Muscle layer of duodenum (tissue), 2 donors: ENCODE results near the gene RPS19BP1.

Source experiments
- H3K27ac ChIP-seq: one replicate; pipeline ENCODE4 v1.7.0; 2013; ENCODE audit warnings: mild to moderate bottlenecking, low read length
- H3K27me3 ChIP-seq: one replicate; pipeline ENCODE4 v1.7.0; 2013; ENCODE audit warnings: low read depth, mild to moderate bottlenecking, control low read depth, low read length
- H3K36me3 ChIP-seq, 2 donors: one replicate each; pipeline ENCODE4 v1.7.0; 2013; ENCODE audit warnings: low read length in 2 of 2, control low read depth in 1 of 2, mild to moderate bottlenecking in 1 of 2; ENCODE audit not compliant: insufficient read depth in 2 of 2, control insufficient read depth in 1 of 2
- H3K4me1 ChIP-seq, 2 donors: one replicate each; pipeline ENCODE4 v1.7.0; 2013; ENCODE audit warnings: low read length in 2 of 2, mild to moderate bottlenecking in 2 of 2, control low read depth in 1 of 2, moderate library complexity in 1 of 2; ENCODE audit not compliant: insufficient read depth in 2 of 2, control insufficient read depth in 1 of 2
- H3K4me3 ChIP-seq, 2 donors: one replicate each; pipeline ENCODE4 v1.7.0; 2013; ENCODE audit warnings: low read length in 2 of 2, low read depth in 1 of 2, mild to moderate bottlenecking in 1 of 2
- H3K9me3 ChIP-seq, 2 donors: one replicate each; pipeline ENCODE4 v1.7.0; 2013; ENCODE audit warnings: low read length in 2 of 2, control low read depth in 1 of 2, mild to moderate bottlenecking in 1 of 2; ENCODE audit not compliant: control insufficient read depth in 1 of 2
- donor health status: healthy.

RPS19BP1 gene

DNA sequence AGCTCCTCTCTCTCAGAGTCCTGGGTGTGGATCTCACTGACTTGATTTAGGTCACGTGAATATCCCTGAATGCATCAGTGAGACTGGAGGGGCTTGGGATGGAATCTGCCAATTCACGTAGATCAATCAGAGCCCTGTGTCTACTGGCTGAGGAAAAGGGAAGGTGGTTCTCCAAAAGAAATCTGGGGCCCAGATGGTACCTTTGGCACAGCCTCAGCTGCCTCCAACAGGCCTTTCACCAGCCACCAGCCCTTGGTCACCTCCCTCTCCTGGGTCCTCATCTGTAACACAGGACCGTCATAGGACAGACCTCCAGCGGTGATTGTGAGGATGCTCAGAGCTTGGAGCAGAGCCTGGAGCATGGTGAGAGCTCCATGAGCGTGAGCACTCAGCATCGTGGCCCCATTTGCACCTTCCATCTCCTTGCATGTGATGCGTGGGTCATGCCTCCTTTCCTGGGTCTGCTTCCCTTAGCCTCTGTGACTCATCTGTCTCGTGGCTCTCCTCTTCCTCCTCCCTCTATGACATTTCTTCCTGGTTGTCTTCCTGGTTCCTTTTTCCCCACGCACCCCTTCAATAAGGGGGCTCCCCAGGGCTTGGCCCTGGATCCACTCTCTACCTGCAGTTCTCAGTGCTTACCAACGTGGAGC lies 38.0 kb downstream of the RPS19BP1 start:
- no peaks in the 10 kb centered on the region for H3K9me3 ChIP-seq
- H3K4me1 ChIP-seq, result peaks cover 0 to 6% of the 10 kb centered on the region in 2 donors
- no peak overlapping the region for H3K27ac ChIP-seq
- H3K36me3 ChIP-seq, result no peaks in the 10 kb centered on the region
- no peak overlapping the region for H3K4me3 ChIP-seq
- no peaks in the 10 kb centered on the region for H3K27me3 ChIP-seq

DNA sequence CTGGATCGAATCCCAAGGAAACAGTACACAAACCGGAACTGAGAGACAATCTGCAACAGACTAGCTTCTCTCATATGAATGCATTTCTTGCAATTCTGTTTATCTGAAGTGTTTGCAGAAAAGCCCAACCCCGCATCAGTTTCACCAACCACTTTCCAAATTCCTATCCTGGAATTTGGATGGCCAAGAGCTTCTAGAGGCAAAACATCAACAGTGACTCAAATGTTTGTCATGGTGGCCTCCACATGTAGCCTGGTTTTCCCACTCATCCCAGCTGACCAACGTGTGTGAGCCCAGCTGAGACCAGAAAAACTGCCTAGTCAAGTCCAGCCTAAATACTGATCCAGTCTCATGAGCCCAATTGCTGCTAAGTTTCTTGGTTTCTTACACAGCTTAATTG lies 38.8 kb downstream of the RPS19BP1 start:
- Histone ChIP-seq H3K4me1 (peaks cover 0 to 6% of the 10 kb centered on the region in 2 donors), H3K4me3 (no peak overlapping the region), H3K9me3 (no peaks in the 10 kb centered on the region), H3K27ac (no peak overlapping the region), H3K27me3 (no peaks in the 10 kb centered on the region), H3K36me3 (no peaks in the 10 kb centered on the region)

DNA sequence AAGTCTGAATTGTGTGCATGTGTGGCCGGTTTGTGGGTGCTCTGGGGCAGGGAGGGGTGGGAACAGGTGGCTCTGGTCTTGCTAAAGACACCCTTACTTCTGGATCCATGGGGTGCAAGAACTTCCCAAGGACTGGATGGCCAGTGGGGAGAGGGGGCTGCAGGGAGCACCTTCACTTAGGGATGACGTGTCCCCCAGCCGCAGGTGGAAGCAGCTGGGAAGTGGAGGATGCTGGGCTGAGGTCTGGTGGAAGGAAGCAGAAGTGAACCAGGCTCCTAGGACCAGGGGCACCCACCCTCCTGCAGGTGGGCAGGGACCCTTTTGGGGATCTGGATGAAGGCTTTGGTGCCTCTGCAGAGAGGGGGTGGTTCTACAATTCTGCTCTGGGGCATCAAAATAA lies 40.4 kb downstream of the RPS19BP1 start:
- Histone ChIP-seq H3K36me3 (no peaks in the 10 kb centered on the region), H3K27ac (no peak overlapping the region), H3K27me3 (no peaks in the 10 kb centered on the region), H3K9me3 (no peaks in the 10 kb centered on the region), H3K4me3 (no peak overlapping the region), H3K4me1 (peaks cover 0 to 6% of the 10 kb centered on the region in 2 donors)

DNA sequence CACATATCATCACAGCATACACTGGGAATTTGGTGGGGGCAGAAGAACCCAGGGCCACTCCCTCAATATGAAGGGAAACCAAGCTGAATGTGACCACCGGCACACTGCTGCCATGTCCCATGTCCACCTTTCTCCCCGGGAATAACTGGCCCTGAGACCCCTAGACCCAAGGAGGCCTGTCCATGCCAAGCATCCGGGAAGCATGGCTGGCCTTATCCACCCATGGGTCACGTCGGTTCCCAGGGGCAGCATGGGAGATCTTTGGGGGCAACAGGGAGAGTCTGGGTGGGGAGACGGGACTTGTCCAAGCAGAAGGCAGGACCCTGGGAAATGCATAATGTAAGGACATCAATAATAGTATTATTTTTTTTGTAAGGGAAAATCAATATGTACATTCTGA lies 40.9 kb downstream of the RPS19BP1 start:
- Histone ChIP-seq H3K27me3 (no peaks in the 10 kb centered on the region), H3K4me3 (no peak overlapping the region), H3K4me1 (peaks cover 0 to 6% of the 10 kb centered on the region in 2 donors), H3K9me3 (no peaks in the 10 kb centered on the region), H3K27ac (no peak overlapping the region), H3K36me3 (no peaks in the 10 kb centered on the region)

DNA sequence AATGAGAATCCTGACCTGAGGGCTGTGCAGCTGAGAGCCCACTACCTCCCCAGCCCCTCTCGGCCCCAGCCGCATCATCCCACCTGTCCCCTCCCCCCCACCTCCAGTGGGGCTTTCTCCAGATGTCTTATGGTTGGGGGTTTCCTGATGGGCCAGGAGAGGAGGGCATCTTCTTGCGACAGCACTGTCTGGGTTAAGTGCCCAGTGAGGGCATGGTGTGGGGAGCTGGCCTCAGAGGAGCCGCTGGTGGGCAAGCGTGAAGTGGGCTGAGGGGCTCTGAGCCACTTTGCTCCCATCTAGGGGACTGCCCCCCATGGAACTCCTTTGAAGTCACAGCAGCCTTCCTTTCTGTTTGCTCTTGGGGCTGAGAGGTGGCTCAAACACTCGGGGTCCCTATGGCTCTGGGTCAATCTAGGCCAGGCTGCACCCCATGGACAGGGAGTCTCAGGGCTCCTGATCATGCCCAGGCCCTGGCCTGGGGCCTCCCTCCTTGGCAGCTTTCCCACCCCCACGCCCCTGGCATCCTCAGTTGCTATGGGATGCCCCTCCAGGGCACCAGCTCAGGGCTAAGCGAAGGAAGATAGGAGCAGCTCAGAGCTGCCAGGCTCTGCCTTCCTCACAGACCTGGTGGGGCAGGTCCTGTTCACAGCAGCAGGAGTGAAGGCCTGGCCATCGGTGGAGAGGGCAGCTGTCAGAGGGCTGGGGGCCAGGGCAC lies 41.4 kb downstream of the RPS19BP1 start:
- no peaks in the 10 kb centered on the region for H3K27me3 ChIP-seq
- H3K4me3 ChIP-seq, result no peak overlapping the region
- no peak overlapping the region for H3K27ac ChIP-seq
- peaks cover 0 to 1% of the 10 kb centered on the region in 2 donors for H3K4me1 ChIP-seq
- H3K36me3 ChIP-seq, result no peaks in the 10 kb centered on the region
- no peaks in the 10 kb centered on the region for H3K9me3 ChIP-seq

DNA sequence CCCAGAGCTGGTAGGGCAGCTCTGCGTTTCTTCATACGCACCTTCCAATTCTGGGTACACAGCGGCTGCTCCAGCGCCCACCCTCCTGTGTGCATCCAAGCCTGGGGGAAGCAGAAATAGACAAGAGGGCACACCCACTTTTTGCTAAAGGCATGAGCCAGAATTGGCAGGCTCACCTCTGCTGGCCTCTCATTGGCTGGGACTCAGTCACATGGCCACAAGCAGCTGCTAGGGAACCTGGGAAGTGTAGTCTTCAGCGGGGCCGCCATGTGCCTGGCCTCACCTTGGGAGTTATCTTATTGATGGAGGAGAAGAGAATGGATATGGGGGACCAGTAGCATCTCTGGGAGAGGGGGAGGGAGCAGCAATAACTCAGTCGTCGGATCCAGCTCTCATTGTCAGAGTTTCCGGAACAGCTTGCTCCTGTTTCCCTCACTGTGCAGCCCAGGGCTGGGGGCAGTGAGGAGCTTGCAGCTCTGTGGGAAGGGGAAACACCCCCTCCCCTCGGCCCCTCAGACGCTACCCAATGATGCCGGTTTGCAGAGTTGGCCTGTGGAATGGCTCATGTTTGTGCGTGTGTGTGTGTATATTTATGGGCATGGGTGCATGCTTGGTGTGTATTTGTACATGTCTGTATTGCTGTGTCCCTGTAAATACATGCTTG lies 42.3 kb downstream of the RPS19BP1 start:
- no peaks in the 10 kb centered on the region for H3K4me1 ChIP-seq
- H3K4me3 ChIP-seq, result peak overlapping the region in 1 of 2 donors; percentile 31
- H3K27me3 ChIP-seq, result no peaks in the 10 kb centered on the region
- H3K27ac ChIP-seq, result no peak overlapping the region
- H3K36me3 ChIP-seq, result no peaks in the 10 kb centered on the region
- no peaks in the 10 kb centered on the region for H3K9me3 ChIP-seq

DNA sequence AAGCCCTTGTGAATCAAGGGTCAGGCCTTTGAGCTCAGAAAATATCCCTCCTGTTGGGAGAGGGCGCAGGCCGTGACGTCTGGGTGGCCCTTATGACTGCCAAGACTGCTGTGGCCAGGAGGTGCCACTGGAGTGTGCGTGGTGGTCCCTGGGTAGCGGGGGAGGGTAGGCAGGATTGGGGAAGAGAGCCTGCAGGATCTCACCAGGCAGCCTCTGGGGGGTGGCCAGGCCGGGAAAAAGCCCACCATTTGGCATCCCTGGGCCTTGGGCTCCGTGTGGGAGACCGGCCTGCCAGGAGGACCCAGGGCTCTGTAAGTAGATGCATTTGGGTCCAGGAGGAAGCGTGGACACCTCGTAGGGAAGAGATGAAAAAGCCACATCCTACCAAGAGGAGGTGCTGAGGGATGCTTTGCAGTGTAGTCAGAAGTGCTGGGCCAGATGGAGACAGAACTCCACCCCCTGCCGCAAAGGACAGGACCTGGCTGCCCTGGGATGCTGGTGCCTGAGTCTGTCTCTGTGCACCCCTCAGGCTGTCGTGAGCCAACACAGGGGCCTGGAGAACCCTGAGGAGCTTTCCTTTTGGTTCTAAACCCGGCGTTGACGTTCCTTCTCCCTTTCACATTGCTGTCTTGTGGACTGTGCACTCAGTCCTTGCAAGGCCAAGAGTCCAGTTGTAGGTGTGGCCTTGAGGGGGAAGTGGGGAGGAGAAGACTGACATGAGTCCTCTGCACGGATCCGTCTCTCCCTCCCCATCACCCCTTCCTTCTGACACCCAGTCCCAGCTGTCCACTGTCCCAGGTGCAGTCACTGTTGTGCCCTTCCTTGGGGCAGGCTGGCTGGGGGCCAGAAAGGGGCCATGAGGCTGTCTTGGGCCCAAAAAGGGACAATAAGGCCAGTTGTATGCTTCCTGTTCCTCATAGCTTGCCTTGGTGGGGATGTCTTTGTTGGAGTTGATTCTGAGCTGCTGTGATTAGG lies 43.2 kb downstream of the RPS19BP1 start:
- Histone ChIP-seq H3K4me3 (peak overlapping the region in 1 of 2 donors; percentile 31), H3K36me3 (no peaks in the 10 kb centered on the region), H3K9me3 (no peaks in the 10 kb centered on the region), H3K4me1 (no peaks in the 10 kb centered on the region), H3K27ac (no peak overlapping the region), H3K27me3 (no peaks in the 10 kb centered on the region)

DNA sequence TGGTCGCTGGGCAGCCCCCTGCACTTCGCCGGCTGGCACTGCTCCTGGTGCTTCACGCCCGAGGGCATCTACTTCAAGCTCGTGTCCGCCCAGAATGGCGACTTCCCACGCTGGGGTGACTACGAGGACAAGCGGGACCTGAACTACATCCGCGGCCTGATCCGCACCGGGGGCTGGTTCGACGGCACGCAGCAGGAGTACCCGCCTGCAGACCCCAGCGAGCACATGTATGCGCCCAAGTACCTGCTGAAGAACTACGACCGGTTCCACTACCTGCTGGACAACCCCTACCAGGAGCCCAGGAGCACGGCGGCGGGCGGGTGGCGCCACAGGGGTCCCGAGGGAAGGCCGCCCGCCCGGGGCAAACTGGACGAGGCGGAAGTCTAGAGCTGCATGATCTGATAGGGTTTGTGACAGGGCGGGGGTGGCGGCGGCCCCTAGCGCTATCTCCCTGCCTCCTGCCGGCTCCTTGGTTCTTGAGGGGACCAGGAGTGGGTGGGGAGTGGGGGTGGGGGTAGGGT lies 43.9 kb downstream of the RPS19BP1 start:
- Histone ChIP-seq H3K27ac (no peak overlapping the region), H3K9me3 (no peaks in the 10 kb centered on the region), H3K27me3 (no peaks in the 10 kb centered on the region), H3K4me1 (no peaks in the 10 kb centered on the region), H3K4me3 (no peak overlapping the region), H3K36me3 (no peaks in the 10 kb centered on the region)

DNA sequence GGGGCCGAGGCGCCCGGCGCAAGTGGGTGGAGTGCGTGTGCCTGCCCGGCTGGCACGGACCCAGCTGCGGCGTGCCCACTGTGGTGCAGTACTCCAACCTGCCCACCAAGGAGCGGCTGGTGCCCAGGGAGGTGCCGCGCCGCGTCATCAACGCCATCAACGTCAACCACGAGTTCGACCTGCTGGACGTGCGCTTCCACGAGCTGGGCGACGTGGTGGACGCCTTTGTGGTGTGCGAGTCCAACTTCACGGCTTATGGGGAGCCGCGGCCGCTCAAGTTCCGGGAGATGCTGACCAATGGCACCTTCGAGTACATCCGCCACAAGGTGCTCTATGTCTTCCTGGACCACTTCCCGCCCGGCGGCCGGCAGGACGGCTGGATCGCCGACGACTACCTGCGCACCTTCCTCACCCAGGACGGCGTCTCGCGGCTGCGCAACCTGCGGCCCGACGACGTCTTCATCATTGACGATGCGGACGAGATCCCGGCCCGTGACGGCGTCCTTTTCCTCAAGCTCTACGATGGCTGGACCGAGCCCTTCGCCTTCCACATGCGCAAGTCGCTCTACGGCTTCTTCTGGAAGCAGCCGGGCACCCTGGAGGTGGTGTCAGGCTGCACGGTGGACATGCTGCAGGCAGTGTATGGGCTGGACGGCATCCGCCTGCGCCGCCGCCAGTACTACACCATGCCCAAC lies 44.6 kb downstream of the RPS19BP1 start:
- no peak overlapping the region for H3K27ac ChIP-seq
- H3K9me3 ChIP-seq, result no peaks in the 10 kb centered on the region
- no peaks in the 10 kb centered on the region for H3K36me3 ChIP-seq
- no peak overlapping the region for H3K4me3 ChIP-seq
- no peaks in the 10 kb centered on the region for H3K4me1 ChIP-seq
- no peaks in the 10 kb centered on the region for H3K27me3 ChIP-seq

DNA sequence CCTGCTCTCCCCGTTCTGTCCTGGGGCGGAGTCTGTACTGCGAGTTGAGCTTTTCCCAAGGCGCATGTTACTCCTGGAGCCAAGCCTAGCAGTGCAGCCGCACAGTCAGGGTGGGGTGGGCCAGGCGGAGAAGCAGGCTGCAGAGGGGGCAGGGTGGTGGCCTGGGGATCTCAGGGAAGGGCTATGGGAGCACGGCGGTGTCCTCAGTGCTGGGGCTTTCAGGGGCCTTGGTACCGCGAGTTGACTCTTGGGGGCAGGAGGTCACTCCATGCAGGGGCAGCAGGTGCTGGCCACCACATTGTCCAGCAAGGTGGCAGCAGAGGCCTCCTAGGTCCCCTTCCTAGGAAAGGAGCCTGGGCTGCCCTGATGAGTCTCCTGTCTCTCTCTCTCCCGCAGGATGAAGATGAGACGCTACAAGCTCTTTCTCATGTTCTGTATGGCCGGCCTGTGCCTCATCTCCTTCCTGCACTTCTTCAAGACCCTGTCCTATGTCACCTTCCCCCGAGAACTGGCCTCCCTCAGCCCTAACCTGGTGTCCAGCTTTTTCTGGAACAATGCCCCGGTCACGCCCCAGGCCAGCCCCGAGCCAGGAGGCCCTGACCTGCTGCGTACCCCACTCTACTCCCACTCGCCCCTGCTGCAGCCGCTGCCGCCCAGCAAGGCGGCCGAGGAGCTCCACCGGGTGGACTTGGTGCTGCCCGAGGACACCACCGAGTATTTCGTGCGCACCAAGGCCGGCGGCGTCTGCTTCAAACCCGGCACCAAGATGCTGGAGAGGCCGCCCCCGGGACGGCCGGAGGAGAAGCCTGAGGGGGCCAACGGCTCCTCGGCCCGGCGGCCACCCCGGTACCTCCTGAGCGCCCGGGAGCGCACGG lies 45.4 kb downstream of the RPS19BP1 start:
- Histone ChIP-seq H3K27ac (no peak overlapping the region), H3K9me3 (no peaks in the 10 kb centered on the region), H3K4me3 (no peak overlapping the region), H3K36me3 (no peaks in the 10 kb centered on the region), H3K27me3 (no peaks in the 10 kb centered on the region), H3K4me1 (no peaks in the 10 kb centered on the region)
